ENCODE results near the gene GJC2. TPM values are rescaled to one million over a fixed set of nuclear protein-coding genes. Genes with fewer than 3 reads are reported as not detected.

Gene GJC2
- total RNA-seq, 2 donors from 2014 or later: 0.69 to 1.2 TPM

DNA sequence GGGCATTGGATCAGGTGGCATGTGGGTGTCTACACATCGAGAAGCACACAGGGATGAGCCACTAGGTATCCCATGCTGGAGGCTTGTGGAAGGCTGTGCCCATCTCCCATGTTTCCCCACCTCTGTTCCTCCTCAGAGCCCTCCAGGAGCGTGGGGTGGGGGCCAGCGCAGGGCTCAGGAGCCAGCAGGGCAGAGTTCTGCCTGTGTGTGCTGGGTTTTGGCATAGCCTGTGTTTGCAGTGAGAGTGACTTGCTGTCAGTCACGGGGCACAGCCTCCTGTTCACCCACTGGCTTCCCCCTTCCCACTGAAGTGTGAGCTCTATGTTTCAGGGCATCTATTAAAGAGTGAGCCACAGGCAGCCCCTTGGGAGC is 26.3 kb downstream of the GJC2 start:
- no peak overlapping the region for H3K9ac ChIP-seq (ENCODE audit: low read depth in 2 of 2, low read length in 2 of 2)
- H3K4me1 ChIP-seq: no peaks in the 10 kb centered on the region
- no peaks in the 10 kb centered on the region for H3K9me3 ChIP-seq
- intact Hi-C loops (cut with DNase I): no loop called here
- no peaks in the 10 kb centered on the region for H3K36me3 ChIP-seq
- DNase-seq: no peak
- no peak overlapping the region for H3K27ac ChIP-seq
- no peaks in the 10 kb centered on the region for H3K27me3 ChIP-seq
- TF ChIP-seq, protein P1, sequence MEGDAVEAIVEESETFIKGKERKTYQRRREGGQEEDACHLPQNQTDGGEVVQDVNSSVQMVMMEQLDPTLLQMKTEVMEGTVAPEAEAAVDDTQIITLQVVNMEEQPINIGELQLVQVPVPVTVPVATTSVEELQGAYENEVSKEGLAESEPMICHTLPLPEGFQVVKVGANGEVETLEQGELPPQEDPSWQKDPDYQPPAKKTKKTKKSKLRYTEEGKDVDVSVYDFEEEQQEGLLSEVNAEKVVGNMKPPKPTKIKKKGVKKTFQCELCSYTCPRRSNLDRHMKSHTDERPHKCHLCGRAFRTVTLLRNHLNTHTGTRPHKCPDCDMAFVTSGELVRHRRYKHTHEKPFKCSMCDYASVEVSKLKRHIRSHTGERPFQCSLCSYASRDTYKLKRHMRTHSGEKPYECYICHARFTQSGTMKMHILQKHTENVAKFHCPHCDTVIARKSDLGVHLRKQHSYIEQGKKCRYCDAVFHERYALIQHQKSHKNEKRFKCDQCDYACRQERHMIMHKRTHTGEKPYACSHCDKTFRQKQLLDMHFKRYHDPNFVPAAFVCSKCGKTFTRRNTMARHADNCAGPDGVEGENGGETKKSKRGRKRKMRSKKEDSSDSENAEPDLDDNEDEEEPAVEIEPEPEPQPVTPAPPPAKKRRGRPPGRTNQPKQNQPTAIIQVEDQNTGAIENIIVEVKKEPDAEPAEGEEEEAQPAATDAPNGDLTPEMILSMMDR (IDR thresholded peaks at IDR 0.05): no peak
- no peak overlapping the region for H3K4me3 ChIP-seq

GRCh38 chr1:228176461-228177182 is 26.9 kb downstream of the GJC2 start:
- no peak for DNase-seq
- H3K9me3 ChIP-seq: no peaks in the 10 kb centered on the region
- intact Hi-C loops (cut with DNase I): no loop called here
- TF ChIP-seq, protein P1 (IDR thresholded peaks at IDR 0.05): no peak
- H3K27ac ChIP-seq: no peak overlapping the region
- H3K4me3 ChIP-seq: no peak overlapping the region
- H3K9ac ChIP-seq (ENCODE audit: low read depth in 2 of 2, low read length in 2 of 2): peak overlapping the region in 1 of 2 donors; percentile 24
- no peaks in the 10 kb centered on the region for H3K36me3 ChIP-seq
- H3K4me1 ChIP-seq: no peaks in the 10 kb centered on the region
- H3K27me3 ChIP-seq: no peaks in the 10 kb centered on the region

GRCh38 chr1:228177183-228177475 is 27.4 kb downstream of the GJC2 start:
- Histone ChIP-seq H3K36me3 (no peaks in the 10 kb centered on the region), H3K9ac (ENCODE audit: low read depth in 2 of 2, low read length in 2 of 2) (no peak overlapping the region), H3K27ac (no peak overlapping the region), H3K4me3 (no peak overlapping the region), H3K4me1 (no peaks in the 10 kb centered on the region), H3K9me3 (no peaks in the 10 kb centered on the region), H3K27me3 (no peaks in the 10 kb centered on the region)
- intact Hi-C loops (cut with DNase I): no loop called here
- TF ChIP-seq, protein P1 (IDR thresholded peaks at IDR 0.05): no peak
- no peak for DNase-seq

DNA sequence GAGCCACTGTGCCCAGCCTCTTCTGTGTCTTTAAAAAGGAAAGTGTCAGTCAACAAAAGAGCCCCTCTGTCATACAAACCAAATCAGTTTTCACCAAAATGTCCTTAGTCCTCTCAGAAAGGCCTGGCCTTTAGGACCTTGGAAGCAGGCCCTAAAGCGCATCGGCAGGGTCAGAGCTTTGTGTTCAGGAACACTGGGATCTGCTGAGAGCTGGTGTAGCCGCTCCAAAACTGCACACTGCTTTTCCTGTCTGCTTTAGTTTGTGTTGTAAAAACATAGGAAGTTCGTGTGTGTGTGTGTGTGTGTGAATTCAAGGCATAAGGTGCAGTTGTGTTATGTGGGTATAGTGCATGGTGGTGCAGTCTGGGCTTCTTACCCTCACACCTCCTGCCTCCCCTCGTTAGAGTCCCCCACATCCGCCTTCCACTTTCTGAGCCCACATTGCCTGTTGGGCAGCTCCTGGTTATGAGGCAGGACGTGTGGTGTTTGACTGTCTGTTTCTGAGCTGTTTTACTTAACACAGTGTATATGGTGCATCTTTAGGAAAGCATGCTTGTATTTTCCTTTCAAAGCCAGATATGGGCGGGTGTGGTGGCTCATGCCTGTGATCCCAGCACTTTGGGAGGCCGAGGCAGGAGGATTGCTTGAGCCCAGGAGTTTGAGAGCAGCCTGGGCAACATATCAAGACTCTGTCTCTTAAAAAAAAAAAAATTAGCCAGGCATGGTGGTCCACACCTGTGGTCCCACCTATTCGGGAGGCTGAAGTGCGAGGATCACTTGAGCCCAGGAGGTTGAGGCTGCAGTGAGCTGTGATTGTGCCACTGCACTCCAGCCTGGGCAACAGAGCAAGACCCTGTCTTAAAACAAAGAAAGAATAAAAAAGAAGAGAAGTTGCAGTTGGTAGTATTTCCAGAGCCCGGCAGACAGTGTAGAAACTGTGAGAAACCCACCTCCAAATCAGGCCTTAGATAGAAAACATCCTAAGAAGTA is 28.3 kb downstream of the GJC2 start:
- no peak overlapping the region for H3K9ac ChIP-seq (ENCODE audit: low read depth in 2 of 2, low read length in 2 of 2)
- no peak overlapping the region for H3K27ac ChIP-seq
- H3K9me3 ChIP-seq: no peaks in the 10 kb centered on the region
- TF ChIP-seq, protein P1 (IDR thresholded peaks at IDR 0.05): no peak
- DNase-seq: no peak
- no peaks in the 10 kb centered on the region for H3K27me3 ChIP-seq
- intact Hi-C loops (cut with DNase I): no loop called here
- H3K4me3 ChIP-seq: no peak overlapping the region
- no peaks in the 10 kb centered on the region for H3K4me1 ChIP-seq
- no peaks in the 10 kb centered on the region for H3K36me3 ChIP-seq

DNA sequence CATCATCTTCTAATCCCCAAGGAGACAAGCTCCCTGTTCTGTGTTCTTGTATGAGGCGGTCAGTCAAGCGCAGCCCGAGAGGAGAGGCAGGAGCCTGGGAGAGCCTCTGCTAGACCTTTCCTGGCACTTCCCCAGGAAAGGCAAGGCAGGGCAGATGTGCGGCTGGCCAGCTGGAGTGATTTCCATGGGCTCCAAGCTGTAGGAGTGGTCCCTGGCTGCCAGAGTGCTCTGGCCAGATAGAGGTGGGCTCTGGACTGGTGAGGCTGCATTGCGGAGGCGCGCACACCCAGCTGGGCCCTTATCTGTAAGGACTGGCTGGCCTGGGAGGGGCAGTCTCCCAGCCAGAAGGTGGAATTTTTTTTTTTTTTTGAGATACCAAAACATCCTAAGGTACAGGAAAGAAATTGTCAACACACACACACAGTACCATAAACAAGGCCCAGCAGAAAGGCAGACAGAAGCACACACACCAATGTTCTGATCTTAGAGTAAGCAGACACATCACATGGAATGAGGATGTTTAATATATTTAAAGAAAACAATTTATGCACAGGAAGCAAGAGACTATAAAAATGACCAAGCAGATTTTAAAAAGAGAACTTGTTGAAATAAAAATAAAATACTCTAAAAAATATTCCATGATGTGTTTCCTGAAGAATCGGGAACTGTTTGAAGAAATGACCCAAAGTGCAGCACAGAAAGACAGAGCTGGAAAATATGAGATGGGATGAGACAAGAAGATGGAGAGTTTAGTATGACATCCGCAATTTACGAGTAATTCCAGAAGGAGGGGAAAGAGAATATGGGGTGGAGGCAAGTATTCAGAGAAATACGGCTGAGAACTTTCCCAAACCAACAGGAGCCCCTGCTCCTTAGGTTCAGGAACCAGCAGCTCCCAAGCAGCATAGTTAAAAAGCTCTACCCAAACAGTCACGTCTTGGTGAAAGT is 29.3 kb downstream of the GJC2 start:
- H3K9ac ChIP-seq (ENCODE audit: low read depth in 2 of 2, low read length in 2 of 2): no peak overlapping the region
- H3K36me3 ChIP-seq: no peaks in the 10 kb centered on the region
- H3K27me3 ChIP-seq: no peaks in the 10 kb centered on the region
- TF ChIP-seq, protein P1 (IDR thresholded peaks at IDR 0.05): no peak
- no peaks in the 10 kb centered on the region for H3K9me3 ChIP-seq
- no peaks in the 10 kb centered on the region for H3K4me1 ChIP-seq
- peak overlapping the region; percentile 55 for H3K27ac ChIP-seq
- intact Hi-C loops (cut with DNase I): no loop called here
- DNase-seq: no peak
- no peak overlapping the region for H3K4me3 ChIP-seq

Data from colonic mucosa (tissue), 4 donors.